ENCODE results near the gene RPTOR.

The RPTOR gene

GRCh38 chr17:80902963-80903611 is 358.4 kb downstream of the RPTOR start:
- no peak for DNase-seq

DNA sequence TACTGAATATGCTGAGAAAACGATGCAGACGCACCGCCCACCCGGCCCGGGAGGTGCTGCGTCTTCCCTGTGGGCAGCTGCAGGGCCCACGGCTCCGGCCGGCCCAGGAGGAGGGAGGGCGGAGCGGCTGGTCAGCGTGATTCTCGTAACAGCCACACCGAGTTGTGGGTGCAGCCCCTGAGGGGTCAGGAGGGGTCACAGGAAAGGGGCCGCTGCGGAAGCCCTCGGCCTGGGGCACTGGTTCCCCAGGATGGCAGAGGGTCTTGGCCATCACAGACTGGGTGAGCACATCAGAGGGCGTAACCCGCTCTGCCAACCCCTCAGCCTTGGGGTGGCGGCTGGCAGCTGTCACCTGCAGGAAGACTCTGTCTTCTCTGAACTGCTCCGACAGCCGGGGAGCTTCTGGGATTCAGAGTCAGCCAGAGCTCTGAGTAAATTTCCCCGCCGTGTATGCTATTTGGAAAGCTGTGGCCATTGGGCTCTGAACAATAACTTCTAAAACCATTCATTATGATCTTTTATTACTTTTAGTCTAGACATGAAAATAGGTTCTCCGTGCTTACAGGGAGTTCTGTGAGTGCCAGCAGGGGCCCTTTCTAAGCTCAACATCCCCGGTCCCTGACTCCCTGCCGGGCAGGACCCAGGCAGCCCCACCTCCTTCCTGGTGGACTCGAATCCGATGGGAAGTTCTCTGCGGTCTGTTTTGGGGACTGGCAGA is 359.6 kb downstream of the RPTOR start:
- no peak for DNase-seq

GRCh38 chr17:80905586-80906230 is 361.1 kb downstream of the RPTOR start:
- no peak for DNase-seq

- DNase-seq: no peak
Measured at GRCh38 chr17:80906364-80907259, 362.0 kb downstream of the RPTOR start.

- DNase-seq: no peak
Measured at GRCh38 chr17:80907281-80907680, 362.6 kb downstream of the RPTOR start.

DNA sequence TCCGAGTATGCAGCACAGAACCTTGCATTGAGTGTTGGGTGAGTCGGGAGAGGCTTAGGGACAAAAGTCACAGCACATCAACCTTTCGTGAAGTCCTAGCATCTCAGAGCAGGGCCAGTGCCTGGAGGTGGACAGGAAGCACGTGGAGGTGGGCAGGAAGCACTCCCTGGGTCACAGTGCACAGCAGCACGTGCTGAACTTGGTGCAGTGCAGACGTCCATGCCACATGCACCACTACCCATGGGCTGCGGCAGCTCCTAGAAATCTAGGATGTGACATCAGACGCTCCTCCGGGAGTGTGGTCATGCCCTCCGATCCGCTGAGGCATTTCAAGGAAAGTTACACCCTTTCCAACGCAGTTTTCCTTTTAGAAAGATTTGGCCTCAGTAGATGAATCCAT is 363.6 kb downstream of the RPTOR start:
- DNase-seq: no peak

GRCh38 chr17:80908776-80909175 is 364.1 kb downstream of the RPTOR start:
- no peak for DNase-seq

DNA sequence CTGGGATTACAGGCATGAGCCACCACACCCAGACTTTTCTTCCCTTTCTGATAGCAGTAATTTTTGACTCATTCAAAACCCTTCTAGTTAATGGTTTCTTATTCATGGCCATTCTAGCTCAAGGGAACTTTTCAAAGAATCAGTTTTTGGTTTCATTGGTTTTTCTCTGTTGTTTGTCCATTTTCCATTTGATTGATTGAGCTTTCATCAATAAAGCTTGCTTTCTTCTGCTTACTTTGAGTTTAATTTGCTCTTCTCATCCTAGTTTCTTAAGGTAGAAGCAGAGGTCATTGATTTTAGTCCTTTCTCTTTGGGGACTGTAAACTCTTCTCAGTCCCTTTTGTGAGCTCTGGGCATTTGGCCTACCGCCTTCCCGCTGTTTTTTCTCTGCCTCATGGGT is 365.0 kb downstream of the RPTOR start:
- DNase-seq: no peak

DNA sequence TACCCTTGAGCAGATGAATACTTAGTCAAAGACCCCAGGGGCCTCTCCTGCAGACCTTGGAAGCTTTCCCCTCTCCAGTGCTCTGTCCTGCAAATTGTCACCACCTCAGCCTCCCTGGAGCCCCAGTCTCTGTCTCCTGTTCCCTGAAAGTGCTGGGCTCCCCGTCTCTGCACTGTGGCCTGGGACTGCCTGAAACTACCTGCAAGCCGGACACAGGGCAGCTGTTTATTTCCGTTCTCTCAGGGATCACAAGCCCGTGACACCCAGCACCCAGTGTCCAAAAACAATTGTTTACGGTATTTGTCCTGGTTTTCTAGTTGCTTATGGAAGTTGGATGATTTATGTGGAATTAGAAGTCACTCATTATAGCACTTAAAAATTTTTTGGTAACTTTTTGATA is 365.4 kb downstream of the RPTOR start:
- DNase-seq: no peak

DNA sequence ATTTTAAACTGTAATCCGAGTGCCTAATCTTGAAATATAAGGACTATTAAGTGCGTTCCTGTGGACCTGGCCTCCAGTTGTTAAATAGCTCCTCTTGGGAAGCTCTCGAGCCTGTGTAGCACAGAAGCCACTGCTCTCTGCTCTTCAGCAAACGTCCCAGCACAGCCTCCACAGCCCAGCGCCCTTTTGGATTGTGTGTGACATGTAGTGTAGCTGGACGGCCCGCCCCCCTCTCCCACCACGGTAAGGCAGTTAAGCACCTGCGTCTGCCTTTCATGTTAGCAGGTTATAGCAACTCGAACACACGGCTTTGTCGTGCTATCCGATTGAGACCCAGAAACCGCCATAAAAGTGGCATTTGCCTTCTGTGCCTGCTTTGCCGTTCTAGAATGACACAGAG is 367.8 kb downstream of the RPTOR start:
- DNase-seq: no peak

GRCh38 chr17:80913928-80914821 is 369.5 kb downstream of the RPTOR start:
- DNase-seq: no peak

DNA sequence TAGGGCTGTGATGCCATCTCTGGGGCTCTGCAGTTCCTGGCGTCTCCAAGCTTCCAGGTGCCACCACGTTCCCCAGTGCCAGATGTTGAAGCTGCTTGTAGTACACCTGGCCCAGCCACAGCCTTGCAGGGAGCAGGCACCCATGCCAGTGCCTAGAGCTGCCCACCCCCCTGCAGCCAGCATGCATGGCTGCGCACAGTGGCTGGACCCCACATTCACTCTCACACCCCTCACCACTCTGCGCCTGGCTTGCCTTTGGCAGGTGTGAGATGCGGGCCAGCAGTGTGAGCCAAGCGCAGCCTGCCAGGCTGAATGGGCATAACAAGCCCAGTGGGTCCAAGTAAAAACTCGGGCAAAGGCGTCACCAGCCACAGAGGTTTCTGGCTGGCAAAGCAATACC is 371.6 kb downstream of the RPTOR start:
- no peak for DNase-seq

- DNase-seq: no peak
Measured at GRCh38 chr17:80917716-80918560, 373.3 kb downstream of the RPTOR start.

DNA sequence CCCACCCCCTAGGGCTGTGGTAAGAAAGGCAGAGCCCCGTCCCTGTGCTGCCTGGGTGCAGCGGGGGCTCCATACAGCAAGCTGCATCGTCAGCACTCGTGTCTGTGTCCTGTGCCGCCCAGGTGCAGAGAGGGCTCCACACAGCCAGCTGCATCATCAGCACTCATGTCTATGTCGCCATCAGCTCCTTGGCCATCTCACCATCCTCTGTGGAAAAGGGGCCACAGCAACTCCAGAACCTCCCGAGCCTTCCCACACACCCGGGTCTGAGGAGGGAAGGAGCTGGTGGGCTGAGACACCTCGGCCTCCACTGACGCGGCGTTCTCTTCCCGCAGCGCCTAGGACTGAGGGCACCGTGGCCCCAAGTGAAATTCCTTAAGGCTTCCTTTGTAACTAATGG is 374.1 kb downstream of the RPTOR start:
- no peak for DNase-seq

DNA sequence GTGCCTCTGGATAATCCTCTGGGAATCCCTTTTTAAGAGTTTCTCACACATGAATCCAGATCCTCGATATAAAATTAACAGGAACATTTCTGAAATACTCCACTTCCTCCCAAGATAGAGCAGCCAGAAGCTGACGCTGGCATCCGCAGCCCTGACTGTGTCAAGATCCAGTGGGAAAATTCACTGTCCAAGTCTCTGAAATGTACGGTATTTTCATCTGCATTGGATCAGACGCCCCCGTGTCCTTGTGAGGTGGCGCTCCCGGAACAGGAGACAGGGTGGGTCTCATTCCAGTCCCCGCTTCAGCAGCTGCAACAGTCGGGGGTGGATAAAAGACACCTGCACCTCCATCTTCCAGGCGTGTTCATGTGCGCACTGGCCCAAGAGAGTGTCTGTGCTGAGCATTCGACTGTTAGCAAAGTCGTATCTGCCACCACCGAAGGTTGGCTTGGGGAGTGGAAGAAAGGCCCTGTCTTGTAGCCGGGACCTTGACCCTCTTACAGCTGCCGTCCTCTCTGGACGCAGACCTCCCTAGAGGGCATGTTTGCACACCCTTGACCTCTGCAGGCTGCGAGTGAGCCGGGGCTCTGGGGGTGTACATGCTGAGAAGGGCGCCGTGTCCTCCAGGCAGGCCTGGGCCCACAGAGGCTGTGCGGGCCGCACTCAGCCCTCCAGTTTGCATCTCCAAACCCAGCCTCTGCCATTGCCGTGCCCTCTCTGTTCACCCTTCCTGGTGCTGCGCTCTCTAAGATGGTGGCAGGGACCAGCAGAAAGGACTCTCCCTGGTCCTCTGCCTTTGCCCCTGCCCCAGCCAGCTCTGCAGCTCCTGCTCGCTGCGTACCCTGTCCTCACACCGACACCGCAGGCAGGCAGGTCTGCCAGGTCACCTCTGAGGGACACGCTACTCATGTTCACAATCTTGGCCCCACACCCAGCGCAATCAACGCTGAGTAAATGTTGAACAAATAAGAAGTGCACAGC is 375.0 kb downstream of the RPTOR start:
- DNase-seq: no peak

DNA sequence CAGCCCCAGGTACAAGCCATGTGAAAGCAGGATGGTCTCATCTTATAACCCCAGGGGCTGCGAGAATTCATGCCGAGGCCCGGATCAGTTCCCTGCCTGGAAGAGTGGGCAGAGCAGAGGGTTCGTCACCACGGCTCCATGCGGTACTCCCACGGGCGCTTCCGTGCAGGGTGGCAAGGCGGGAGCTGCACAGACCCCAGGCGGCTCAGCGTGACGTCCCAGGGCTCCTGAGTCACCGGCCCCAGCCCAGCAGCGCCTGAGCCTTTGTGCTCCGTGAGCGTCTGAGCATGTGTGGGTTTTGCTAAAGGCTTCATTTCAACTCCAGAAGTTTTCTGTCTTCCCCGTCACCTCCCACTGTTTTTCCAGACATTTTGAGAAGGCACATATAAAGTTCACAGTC is 375.8 kb downstream of the RPTOR start:
- no peak for DNase-seq

DNA sequence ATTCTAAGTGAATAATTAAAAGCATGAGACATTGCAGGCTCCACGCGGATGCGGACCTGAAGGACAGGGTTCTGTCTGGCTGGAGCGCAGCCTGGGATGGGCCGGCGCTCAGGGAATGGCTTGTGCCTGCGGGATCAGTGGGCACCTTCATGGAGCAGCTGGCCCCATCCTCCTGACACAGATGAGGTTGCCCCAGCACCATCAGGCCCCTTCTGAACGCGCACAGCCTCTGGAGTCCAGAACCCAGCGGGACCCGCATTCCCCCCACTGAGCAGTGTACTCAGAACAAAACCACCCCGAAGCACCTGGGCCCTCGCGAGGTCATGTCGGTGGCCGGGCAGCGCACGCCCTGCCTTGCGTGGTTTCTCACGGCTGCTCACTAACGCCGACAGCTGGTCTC is 376.5 kb downstream of the RPTOR start:
- DNase-seq: no peak

DNA sequence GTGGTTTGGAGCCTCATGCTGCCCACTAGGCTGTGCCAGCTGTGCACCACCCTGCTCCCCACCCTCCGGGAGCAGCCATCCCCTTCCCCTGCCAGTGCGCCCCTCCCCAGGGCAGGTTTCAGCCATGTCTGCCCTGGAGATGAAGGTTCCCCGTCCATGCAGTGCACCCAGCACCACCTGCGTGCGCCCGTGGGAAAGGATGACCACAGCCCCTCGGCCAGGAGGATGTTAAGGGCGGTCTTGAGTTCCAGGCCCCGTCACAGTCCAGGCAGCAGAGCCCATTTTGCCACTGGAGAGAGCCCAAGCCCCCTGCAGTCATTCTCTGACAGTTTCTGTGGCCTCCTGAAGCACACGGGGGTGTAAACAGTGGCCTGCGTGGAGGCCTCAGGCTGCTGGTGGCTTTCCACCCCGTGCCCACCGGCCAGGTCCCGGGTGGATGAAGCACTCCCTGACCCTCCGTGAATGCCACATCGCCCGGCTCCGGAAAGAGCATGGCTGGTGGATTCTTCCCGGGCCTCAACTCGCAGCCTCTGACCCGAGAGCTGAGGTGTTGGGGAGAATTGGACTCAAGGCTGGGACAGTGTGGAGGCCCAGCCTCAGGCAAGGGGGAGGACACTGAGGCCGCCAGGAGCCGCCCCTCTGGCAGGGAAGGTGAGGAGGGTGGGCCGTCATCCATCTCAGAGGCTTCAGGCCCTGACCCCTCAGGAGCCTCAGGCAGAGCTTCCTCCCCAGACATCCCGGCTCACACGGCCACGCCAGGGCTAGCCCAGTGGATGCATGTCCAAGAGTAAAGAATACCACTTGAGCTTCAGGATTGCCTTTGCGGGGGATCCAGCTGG is 377.3 kb downstream of the RPTOR start:
- DNase-seq: no peak

GRCh38 chr17:80922580-80923160 is 378.0 kb downstream of the RPTOR start:
- DNase-seq: no peak
